GM12891 (cell line): ENCODE data around the gene C2CD3.

ENCODE experiments used
- POLR2A ChIP-seq: IDR thresholded peaks from 2 replicates; pipeline ENCODE4 v1.6.1; 2011; ENCODE audit warnings: low read depth, low read length, control low read depth
- POLR2AphosphoS5 ChIP-seq: IDR thresholded peaks from 2 replicates; pipeline ENCODE4 v1.6.1; 2011; ENCODE audit warnings: low read depth, low read length, control low read depth
- SPI1 ChIP-seq: IDR thresholded peaks from 2 replicates; pipeline ENCODE4 v1.6.1; 2011; ENCODE audit warnings: low read depth, low read length, control low read depth
- TAF1 ChIP-seq: IDR thresholded peaks from 2 replicates; pipeline ENCODE4 v1.6.1; 2011; ENCODE audit warnings: low read depth, low read length, control low read depth

- no peak for TF ChIP-seq POLR2AphosphoS5
- no peak for TF ChIP-seq POLR2A
- no peak for TF ChIP-seq TAF1
- no peak for TF ChIP-seq SPI1
Observed at GRCh38 chr11:74092425-74092824, 78.4 kb downstream of the C2CD3 start.
